ENCODE data around the gene TMEM229B.

Gene TMEM229B

DNA sequence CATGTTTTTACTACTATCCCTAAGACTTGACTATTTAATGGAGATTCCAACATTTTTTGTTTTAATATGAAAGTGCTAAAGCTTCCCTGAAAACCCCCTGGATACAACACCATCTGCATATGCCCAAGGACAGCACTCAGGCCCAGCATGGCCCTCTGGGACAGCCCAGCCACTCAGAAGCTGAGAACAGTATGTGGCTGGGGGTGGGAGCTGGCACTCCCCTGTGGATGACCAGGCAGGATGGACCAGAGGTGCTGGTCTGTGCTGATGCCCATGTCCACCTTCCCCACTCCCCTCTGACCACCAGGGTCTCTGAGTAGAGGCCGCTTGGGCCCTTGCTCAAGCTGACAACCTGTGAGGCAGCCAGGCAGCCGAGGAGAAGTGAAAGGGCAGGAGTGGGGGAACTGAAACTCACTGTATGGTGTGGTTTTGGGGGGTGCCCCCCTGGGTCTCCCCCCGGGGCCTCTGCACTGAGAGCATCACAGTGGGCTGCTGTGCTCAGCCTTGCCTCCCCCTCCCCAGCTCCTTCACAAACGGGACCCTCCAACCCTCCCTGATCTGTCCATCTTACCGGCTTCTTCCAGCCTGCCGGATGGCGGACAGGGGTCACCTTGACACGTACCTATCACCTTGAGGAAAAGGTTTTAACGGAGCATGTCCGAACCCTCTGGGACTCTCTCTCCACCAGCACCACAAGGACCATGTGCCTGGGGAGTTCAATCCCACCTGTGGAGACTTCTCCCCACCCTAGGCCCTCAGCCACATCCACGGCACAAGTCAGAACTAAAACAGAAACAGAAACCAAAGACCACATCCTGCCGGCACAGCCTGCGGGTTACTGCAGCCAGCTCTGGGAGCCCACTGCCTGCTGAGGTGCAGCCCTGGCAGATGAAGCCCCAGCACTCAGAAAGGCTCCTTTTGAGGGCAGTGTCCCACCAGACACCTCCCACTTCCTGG is at the start of gene TMEM229B:
Gene TMEM229B (minus strand): TSS at position 785 of the 957 bp plus-strand sequence. CDS start 14,798 bp downstream, outside the sequence.
- DNase-seq, result no peak

DNA sequence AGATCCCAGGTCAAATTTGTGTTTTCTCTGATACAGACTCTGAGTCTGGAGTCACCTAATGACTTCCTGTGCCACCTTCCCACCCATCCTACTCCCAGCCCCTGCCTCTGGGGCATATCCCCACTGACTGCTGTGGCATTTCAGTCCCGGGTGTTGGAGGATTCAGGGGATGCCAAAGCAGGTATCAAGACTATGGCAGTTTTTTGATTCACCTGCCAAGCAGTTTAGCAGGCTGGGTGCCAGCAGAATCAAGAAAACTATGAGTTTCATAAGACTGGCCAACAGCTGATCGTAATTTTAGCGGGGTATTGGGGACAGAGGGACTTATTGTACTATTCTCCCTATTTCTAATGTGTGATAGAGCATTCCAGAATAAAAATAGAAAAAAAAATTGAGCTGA is 49.2 kb upstream of the TMEM229B start:
- no peak for DNase-seq

GRCh38 chr14:67536087-67536486 is 47.6 kb upstream of the TMEM229B start:
- no peak for DNase-seq

DNA sequence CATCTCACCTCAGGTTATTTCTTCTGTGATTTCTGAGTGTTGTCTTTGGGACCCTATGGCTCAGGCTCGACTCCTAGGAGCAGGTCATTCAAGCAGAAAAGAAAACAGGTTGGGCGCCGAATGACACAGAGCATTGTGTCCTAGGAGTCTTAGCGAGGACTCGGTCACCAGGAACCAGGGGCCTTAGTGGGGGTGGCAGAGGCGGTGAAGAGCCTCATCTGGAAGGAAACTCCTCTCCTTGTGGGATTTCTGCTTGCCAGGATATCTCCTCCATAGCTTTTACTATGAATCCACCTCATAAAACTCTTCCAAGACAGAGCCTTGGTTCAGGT is 45.2 kb upstream of the TMEM229B start:
- DNase-seq, result peak; percentile 38

GRCh38 chr14:67532998-67533753 is 44.7 kb upstream of the TMEM229B start, which contains the start of gene PLEKHH1:
Gene PLEKHH1, plus strand, starts transcription at chr14:67533290. Its CDS starts 8,578 bp downstream, at chr14:67541868.
- DNase-seq, result peak; percentile 71

- DNase-seq, result no peak
Observed at GRCh38 chr14:67532606-67532997, 44.1 kb upstream of the TMEM229B start.

DNA sequence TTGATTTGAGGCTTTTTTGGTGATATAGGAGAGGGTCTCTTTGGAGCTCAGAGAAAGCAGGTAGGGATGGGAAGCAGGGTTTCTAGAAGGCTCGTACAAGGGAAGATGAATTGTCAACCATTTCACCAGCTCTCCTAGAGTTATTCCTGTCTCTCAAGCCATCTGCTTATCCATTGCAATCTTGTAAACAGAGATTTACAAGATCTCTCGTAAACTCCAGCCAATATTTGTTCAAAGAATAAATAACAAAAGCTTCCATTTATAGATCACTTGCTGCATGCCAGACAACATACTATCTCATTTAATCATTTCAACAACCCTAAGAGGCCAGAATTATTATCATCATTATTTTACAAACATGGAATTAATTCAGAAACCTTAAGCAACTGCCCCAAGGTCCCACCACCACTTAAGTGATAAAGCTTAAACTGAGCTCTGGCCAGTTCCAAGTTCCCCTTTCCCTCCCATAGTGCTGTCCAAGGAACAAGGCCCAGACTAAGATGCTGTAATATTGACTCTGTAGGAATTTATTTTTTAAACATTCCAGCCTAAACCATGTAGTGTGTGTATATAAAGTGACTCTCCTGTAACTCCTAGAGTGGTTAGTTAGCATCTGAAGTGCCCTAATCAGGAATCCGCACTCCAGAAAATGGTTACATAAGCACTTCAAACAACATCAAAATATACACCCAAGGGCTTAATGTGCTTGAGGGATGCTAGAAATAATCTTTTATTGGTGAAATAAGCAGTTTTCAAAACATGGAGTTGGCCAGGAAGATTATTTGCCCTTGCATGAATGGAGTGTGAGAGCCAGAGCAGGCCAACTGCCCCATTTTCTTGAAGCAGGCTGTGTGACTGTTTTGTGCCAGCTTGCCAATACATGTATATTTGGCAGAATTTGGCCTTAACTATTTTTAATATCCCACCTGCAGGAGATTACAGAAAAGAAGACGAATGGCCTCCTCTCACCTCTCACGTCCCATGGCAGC is 41.7 kb upstream of the TMEM229B start:
- DNase-seq, result no peak

DNA sequence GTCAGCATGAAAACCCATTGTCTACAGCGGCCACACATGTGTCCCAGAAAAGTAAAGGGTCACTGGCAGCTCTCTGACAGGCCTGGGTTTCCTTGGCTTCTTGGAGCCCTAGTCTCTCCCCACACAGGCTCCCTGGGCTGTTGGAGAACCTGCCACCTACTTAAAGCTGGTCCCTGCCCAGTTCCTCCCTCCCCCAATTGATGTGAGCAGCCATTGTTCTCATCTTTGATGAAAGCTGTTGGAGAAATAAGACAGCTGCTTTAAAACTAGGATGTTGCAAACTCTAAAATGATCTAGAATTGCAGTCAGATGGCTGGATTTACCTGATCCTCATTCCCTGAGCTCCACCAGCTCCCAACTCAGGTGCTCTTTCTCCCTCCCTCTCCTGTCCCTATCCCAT is 39.8 kb upstream of the TMEM229B start:
- DNase-seq, result no peak

DNA sequence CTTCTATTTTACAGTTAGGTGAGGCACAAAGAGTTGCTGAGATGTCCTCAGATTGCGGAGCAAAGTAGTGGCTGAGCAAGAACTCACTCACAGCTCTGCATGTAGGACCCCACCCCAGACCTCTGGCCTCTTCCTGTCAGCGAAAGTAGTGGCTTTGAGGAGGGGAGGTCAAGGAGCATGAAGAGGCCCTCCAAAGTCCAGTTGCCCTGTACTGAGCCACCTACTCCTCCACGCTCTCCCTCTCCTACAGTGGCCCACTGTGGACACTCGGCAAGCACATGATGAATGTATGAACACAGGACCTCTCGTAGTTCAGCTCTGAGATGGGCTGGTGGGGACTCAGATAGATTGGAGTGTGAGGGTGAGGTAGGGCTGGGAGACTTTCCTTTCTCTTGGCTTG is 39.2 kb upstream of the TMEM229B start:
- no peak for DNase-seq

DNA sequence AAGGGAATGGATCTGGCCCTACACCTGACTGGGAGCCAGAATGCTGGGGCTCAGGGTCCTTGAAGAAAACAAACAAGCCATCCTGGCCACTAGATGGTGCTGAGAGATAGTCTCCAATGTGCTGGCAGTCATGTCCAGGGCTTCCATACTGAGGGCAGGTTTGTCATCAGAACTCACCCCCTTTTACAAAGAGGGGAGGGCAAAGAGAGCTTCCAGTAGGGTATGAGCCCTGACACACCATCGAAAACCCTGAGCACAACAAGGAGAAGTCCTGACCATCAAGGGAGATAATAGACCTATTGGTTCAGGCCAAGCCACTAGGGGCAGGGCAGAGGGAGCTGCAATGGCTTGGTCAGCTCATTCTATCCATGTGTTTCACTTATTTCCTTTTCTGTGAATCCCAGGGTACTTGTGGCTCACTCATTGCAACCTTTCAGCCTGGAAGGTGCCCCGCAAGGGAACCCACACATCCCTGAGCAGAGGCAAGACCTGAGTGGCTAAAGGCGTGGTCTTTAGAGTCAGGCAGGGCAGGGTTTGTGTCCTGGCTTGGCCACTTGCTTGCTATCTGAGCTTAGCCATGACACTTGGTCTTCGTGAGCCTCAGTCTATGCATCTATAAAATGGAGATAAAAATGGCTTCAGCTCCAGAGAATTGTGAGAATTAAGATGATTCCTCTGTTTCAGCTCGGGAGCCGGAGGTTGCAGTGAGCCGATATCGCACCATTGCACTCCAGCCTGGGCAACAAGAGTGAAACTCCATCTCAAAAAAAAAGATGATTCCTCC is 38.3 kb upstream of the TMEM229B start:
- peak; percentile 32 for DNase-seq

DNA sequence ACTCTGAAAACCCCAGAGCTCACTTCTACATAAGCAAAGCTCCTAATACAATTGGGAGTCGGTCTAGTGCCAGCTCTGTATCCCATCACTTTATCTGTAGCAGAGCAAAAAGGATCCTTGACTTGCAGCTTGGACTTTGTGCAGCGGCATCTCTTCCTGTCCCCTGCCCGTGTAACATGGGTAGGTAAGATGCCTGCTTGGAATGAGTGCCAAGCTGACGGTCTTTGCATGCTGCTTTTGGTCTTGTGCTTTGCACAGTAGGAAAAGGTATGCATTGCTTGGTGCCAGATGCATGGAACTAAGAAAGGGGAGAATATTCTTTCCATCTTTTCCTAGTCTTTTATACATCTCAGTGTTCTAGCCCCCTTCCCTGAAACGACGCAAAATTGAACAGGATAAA is 37.7 kb upstream of the TMEM229B start:
- no peak for DNase-seq

DNA sequence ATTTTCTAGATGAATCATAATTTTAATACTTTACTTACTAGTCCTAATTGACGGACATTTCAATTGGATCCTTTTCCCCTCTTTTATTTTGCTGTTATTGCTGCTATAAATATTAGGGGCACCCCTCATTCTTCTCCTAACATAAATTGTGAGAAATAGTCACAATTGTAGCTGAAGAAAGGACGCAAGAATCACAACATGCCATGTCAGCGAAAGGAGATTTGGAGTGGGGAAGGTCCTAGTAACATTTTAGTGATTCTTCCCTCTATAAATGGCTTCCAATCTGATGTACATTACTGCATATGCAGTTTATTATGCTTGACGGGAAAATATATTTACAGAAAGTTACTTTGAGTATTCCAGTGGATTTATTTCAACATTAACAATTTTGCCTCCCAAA is 36.9 kb upstream of the TMEM229B start:
- DNase-seq, result no peak

GRCh38 chr14:67524634-67524963 is 36.1 kb upstream of the TMEM229B start:
- DNase-seq, result no peak

GRCh38 chr14:67523764-67524633 is 35.5 kb upstream of the TMEM229B start:
- DNase-seq, result no peak

- DNase-seq, result no peak
Observed at GRCh38 chr14:67522270-67522669, 33.7 kb upstream of the TMEM229B start.

DNA sequence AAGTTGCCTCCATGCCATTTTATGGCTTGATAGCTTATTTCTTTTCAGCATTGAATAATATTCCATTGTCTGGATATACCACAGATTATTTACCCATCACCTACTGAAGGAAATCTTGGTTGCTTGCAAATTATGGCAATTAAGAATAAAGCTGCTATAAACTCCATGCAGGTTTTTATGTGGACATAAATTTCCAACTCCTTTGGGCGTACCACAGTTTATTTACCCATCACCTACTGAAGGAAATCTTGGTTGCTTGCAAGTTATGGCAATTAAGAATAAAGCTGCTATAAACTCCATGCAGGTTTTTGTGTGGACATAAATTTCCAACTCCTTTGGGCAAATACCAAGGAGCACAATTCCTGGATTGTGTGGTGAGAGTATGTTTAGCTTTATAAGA is 32.0 kb upstream of the TMEM229B start:
- no peak for DNase-seq

DNA sequence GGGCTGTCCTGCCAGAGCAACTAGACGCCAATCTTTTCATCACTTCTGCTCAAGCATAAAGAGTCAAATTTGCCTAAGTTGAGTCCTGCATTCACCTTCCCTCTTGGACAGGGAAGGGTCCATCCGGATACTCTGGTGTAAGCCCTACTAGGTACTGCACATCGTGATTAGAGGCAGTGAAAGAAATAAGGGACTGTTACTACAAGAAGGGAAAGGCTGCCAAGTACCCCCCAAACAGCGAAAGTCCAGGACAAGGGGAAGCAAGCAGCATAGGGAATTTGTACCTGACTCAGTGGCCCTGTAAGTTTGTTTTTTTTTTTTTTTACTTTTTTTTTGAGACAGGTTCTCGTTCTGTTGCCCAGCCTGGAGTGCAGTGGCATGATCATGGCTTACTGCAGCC is 30.9 kb upstream of the TMEM229B start:
- no peak for DNase-seq

- DNase-seq, result no peak
Observed at GRCh38 chr14:67517083-67517482, 28.6 kb upstream of the TMEM229B start.

- DNase-seq, result no peak
Observed at GRCh38 chr14:67516676-67517075, 28.2 kb upstream of the TMEM229B start.

GRCh38 chr14:67515386-67516079 is 27.0 kb upstream of the TMEM229B start:
- peak; percentile 14 for DNase-seq
